ENCODE measurements around the gene BMAL1.

DNA sequence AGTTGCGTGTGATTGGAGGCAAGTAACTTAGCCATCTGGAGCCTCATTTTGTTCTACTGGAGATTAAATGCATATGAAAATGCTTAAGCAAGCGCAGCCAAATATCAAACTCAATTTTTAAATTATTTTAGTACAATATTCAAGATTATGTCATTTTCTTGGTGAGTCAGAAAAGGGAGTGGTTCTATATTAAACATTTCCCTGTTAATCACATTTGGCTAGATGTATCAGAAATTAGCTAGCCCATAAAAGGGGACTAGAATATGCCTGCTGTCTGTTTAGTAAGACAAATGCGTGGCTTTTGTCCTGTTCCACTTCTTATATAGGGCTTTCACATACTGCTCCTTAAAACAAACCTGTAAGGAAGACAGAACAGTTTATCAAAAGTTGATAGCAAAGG is 35.0 kb upstream of the BMAL1 start:
- no peak for TF ChIP-seq CEBPB (IDR thresholded peaks at IDR 0.05)
- TF ChIP-seq, protein P1, sequence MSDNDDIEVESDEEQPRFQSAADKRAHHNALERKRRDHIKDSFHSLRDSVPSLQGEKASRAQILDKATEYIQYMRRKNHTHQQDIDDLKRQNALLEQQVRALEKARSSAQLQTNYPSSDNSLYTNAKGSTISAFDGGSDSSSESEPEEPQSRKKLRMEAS (IDR thresholded peaks at IDR 0.05) = no peak
